Renal pelvis (tissue), 4 donors: ENCODE data around the gene MDM1. TPM values are rescaled to one million over a fixed set of nuclear protein-coding genes. Genes with fewer than 3 reads are reported as not detected.

Source experiments
- DNase-seq: peaks from one replicate; pipeline ENCODE4 v3.0.0-alpha.2; 2013
- polyA plus RNA-seq, 3 donors: library from polyadenylated mRNA; unstranded; fragments of 120-200 nt; gene quantifications; one replicate each; pipeline ENCODE4 v1.2.1, GENCODE V29; 2013; ENCODE audit not compliant: insufficient read length in 3 of 3

Gene MDM1
- polyA plus RNA-seq, 3 donors = 32.5 to 38.4 (median 38.2) TPM

GRCh38 chr12:68279227-68280054 lies 52.7 kb downstream of the MDM1 start:
- DNase-seq = no peak

GRCh38 chr12:68276402-68276930 lies 55.7 kb downstream of the MDM1 start:
- no peak for DNase-seq

GRCh38 chr12:68272732-68273131 lies 59.4 kb downstream of the MDM1 start:
- no peak for DNase-seq

- no peak for DNase-seq
Measured at GRCh38 chr12:68271346-68271745, 60.8 kb downstream of the MDM1 start.

GRCh38 chr12:68270358-68270757 lies 61.8 kb downstream of the MDM1 start:
- no peak for DNase-seq

- DNase-seq = no peak
Measured at GRCh38 chr12:68269779-68270178, 62.4 kb downstream of the MDM1 start.

- no peak for DNase-seq
Measured at GRCh38 chr12:68268967-68269366, 63.2 kb downstream of the MDM1 start.

- no peak for DNase-seq
Measured at GRCh38 chr12:68267892-68268396, 64.2 kb downstream of the MDM1 start.

GRCh38 chr12:68264857-68265256 lies 67.3 kb downstream of the MDM1 start:
- no peak for DNase-seq

- no peak for DNase-seq
Measured at GRCh38 chr12:68264158-68264855, 67.9 kb downstream of the MDM1 start.

- no peak for DNase-seq
Measured at GRCh38 chr12:68263366-68263765, 68.8 kb downstream of the MDM1 start.

- no peak for DNase-seq
Measured at GRCh38 chr12:68261896-68262295, 70.3 kb downstream of the MDM1 start.

GRCh38 chr12:68260153-68260552 lies 72.0 kb downstream of the MDM1 start:
- no peak for DNase-seq

- no peak for DNase-seq
Measured at GRCh38 chr12:68259318-68259940, 72.7 kb downstream of the MDM1 start.

- no peak for DNase-seq
Measured at GRCh38 chr12:68253504-68253903, 78.7 kb downstream of the MDM1 start, which contains the start of gene IL22. IL22 (minus strand) TSS chr12:68253604; CDS start chr12:68253448, 156 bp downstream.

GRCh38 chr12:68252077-68252476 lies 80.1 kb downstream of the MDM1 start:
- no peak for DNase-seq

GRCh38 chr12:68250454-68250853 lies 81.7 kb downstream of the MDM1 start:
- DNase-seq = no peak

- DNase-seq = no peak
Measured at GRCh38 chr12:68247785-68248184, 84.4 kb downstream of the MDM1 start.

- DNase-seq = no peak
Measured at GRCh38 chr12:68246350-68246749, 85.8 kb downstream of the MDM1 start.

GRCh38 chr12:68245180-68246021 lies 86.8 kb downstream of the MDM1 start:
- DNase-seq = peak; percentile 56
